IgD-negative memory B cell (primary cell): ENCODE measurements around the gene HBG2. TPM values are rescaled to one million over a fixed set of nuclear protein-coding genes. Genes with fewer than 3 reads are reported as not detected.

Source experiments
- H3K27ac Mint-ChIP-seq, 3 donors: one replicate each; pipeline ENCODE4 v1.8.0; 2020 to 2022; ENCODE audit warnings: mild to moderate bottlenecking in 3 of 3, mixed read lengths in 3 of 3, moderate library complexity in 1 of 3
- H3K27me3 Mint-ChIP-seq: one replicate; pipeline ENCODE4 v1.8.0; 2021; ENCODE audit warnings: mixed read lengths
- H3K36me3 Mint-ChIP-seq: one replicate; pipeline ENCODE4 v1.8.0; 2020; ENCODE audit warnings: mild to moderate bottlenecking, mixed read lengths
- H3K4me1 Mint-ChIP-seq, 3 donors: one replicate each; pipeline ENCODE4 v1.8.0; 2020 to 2022; ENCODE audit warnings: mixed read lengths in 3 of 3, mild to moderate bottlenecking in 1 of 3
- H3K4me3 Mint-ChIP-seq, 4 donors: one replicate each; pipeline ENCODE4 v1.8.0; 2020 to 2022; ENCODE audit warnings: mild to moderate bottlenecking in 4 of 4, mixed read lengths in 4 of 4, moderate library complexity in 3 of 4
- H3K9me3 Mint-ChIP-seq, 3 donors: one replicate each; pipeline ENCODE4 v1.8.0; 2020 to 2021; ENCODE audit warnings: mixed read lengths in 3 of 3, mild to moderate bottlenecking in 1 of 3
- polyA plus RNA-seq: library from polyadenylated mRNA; unstranded; fragments of 300-500 nt; fragmentation: Illumina TruSeq; gene quantifications from one replicate; pipeline ENCODE4 v1.2.3, GENCODE V29; 2021

Gene HBG2
- polyA plus RNA-seq, 1 donor from 2014 or later, result 1.0 TPM

DNA sequence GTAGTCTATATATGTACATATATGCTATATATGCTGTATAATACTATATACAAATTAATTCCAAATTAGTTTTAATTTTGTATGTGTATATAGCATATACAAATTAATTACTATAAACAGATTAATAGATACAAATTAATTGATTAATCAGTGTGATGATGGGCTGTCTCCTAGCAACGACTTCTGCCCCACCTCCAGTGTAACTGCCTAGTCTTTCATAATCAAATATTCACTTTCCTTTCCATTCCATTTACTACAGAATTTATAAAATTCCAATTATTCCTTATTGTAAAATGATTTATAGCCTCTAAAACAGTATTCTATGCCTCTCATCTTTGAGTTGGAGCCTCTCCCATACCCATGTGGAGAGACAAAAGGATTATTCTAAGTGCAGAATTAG lies 21.3 kb downstream of the HBG2 start:
- no peak overlapping the region for H3K27ac Mint-ChIP-seq
- H3K4me1 Mint-ChIP-seq, result peaks cover 0 to 4% (median 0%) of the 10 kb centered on the region in 3 donors
- H3K4me3 Mint-ChIP-seq, result no peak overlapping the region
- H3K9me3 Mint-ChIP-seq, result no peaks in the 10 kb centered on the region
- peaks cover 3% of the 10 kb centered on the region for H3K27me3 Mint-ChIP-seq
- H3K36me3 Mint-ChIP-seq, result no peaks in the 10 kb centered on the region

- Mint-ChIP-seq H3K4me3 (no peak overlapping the region), H3K36me3 (no peaks in the 10 kb centered on the region), H3K27ac (no peak overlapping the region), H3K27me3 (peaks cover 3% of the 10 kb centered on the region), H3K4me1 (peaks cover 0 to 4% (median 0%) of the 10 kb centered on the region in 3 donors), H3K9me3 (no peaks in the 10 kb centered on the region)
These were observed 21.8 kb downstream of the HBG2 start for GRCh38 chr11:5232821-5233220.

DNA sequence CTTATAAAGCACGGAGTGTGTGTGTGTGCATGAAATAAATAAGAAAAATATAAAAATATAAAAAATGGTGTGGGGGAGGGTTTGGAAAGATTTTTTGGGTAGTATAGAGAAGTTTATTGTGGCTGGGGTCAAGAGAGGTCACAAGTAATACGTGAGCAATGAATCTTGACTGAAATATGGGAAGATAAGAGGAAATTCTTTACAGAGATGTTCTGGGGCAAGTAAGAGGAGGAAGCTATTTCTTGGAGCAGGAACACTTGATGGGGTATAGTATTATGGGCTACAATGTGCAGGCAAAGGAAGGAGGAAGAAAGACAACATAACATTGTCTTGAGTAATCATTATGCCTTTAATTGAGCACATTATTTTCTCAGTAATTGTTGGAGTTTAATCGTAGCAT lies 22.4 kb downstream of the HBG2 start:
- no peaks in the 10 kb centered on the region for H3K36me3 Mint-ChIP-seq
- no peak overlapping the region for H3K4me3 Mint-ChIP-seq
- no peaks in the 10 kb centered on the region for H3K9me3 Mint-ChIP-seq
- peaks cover 3% of the 10 kb centered on the region for H3K27me3 Mint-ChIP-seq
- no peak overlapping the region for H3K27ac Mint-ChIP-seq
- H3K4me1 Mint-ChIP-seq, result peaks cover 0 to 4% (median 0%) of the 10 kb centered on the region in 3 donors

DNA sequence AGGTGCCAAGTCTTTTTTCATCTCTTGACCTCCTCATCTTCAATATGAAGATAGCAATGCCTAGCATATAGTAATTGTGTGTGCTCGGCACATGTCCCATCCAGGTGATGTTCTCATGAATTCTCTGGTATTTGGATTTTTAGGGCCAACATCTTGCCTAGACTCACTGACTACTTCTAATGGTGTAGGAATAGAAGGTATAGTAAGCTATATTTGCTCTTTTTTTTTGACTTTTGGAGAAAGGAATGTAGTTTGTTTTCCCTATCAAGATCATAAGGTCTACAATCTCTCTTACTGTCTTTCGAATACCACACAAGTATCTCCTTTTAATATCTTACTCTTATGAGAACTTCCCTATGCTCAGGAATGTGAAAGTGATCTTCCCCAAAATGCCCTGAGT lies 23.5 kb downstream of the HBG2 start:
- Mint-ChIP-seq H3K27me3 (peaks cover 2% of the 10 kb centered on the region), H3K4me1 (peaks cover 0 to 4% (median 0%) of the 10 kb centered on the region in 3 donors), H3K36me3 (no peaks in the 10 kb centered on the region), H3K27ac (no peak overlapping the region), H3K4me3 (no peak overlapping the region), H3K9me3 (no peaks in the 10 kb centered on the region)

DNA sequence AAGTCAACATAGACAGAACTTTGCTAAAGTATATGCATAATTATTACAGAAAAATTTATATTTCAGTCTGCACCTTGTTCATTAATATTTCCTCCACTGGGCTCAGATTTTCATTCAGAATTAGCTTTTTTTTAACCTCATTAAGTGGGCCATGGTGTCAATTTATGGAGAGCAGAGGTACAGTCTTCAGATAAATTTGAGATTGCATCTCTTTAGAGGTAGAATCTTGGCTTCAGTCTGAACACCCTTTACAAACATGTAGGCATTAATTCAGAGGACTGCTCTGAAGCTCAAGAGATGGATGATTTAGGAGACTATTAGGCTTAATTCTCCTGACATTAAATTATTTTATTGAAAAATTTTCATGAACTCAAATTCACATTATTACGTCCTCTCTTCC lies 24.3 kb downstream of the HBG2 start:
- H3K27ac Mint-ChIP-seq, result no peak overlapping the region
- peaks cover 2% of the 10 kb centered on the region for H3K27me3 Mint-ChIP-seq
- no peaks in the 10 kb centered on the region for H3K36me3 Mint-ChIP-seq
- H3K4me3 Mint-ChIP-seq, result no peak overlapping the region
- no peaks in the 10 kb centered on the region for H3K9me3 Mint-ChIP-seq
- peaks cover 0 to 4% (median 0%) of the 10 kb centered on the region in 3 donors for H3K4me1 Mint-ChIP-seq

- Mint-ChIP-seq H3K27me3 (peaks cover 2% of the 10 kb centered on the region), H3K4me3 (no peak overlapping the region), H3K9me3 (no peaks in the 10 kb centered on the region), H3K27ac (no peak overlapping the region), H3K4me1 (peaks cover 0 to 4% (median 0%) of the 10 kb centered on the region in 3 donors), H3K36me3 (no peaks in the 10 kb centered on the region)
These were observed 24.8 kb downstream of the HBG2 start for GRCh38 chr11:5229796-5230195.

- H3K27me3 Mint-ChIP-seq, result no peaks in the 10 kb centered on the region
- no peak overlapping the region for H3K27ac Mint-ChIP-seq
- H3K9me3 Mint-ChIP-seq, result no peaks in the 10 kb centered on the region
- H3K4me3 Mint-ChIP-seq, result no peak overlapping the region
- no peaks in the 10 kb centered on the region for H3K36me3 Mint-ChIP-seq
- peaks cover 0 to under 1% (median 0%) of the 10 kb centered on the region in 3 donors for H3K4me1 Mint-ChIP-seq
These were observed 25.2 kb downstream of the HBG2 start for GRCh38 chr11:5229356-5229755.

DNA sequence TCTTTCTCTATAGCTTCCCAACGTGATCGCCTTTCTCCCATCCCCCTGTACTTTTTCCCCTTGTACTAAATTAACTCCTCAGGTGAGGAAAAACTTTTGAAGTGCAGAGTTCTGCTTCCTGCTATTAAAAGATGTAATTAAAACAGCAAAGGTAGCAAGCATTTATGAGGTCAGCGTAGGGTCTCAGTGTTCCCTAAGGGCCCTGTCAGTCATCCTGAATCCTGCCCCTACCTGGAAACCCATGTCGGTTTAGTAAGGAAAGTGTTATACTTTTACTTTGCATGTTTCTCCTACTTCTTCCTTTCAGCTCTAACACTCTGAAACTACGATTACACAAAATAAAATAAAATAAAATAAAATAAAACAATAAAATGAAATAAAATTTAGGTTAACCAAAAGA lies 26.5 kb downstream of the HBG2 start:
- no peaks in the 10 kb centered on the region for H3K36me3 Mint-ChIP-seq
- no peaks in the 10 kb centered on the region for H3K4me1 Mint-ChIP-seq
- peaks cover 2% of the 10 kb centered on the region for H3K27me3 Mint-ChIP-seq
- H3K4me3 Mint-ChIP-seq, result no peak overlapping the region
- H3K27ac Mint-ChIP-seq, result no peak overlapping the region
- no peaks in the 10 kb centered on the region for H3K9me3 Mint-ChIP-seq

- H3K4me1 Mint-ChIP-seq, result no peaks in the 10 kb centered on the region
- no peak overlapping the region for H3K27ac Mint-ChIP-seq
- H3K4me3 Mint-ChIP-seq, result no peak overlapping the region
These were observed 26.9 kb downstream of the HBG2 start for GRCh38 chr11:5227681-5228080.

DNA sequence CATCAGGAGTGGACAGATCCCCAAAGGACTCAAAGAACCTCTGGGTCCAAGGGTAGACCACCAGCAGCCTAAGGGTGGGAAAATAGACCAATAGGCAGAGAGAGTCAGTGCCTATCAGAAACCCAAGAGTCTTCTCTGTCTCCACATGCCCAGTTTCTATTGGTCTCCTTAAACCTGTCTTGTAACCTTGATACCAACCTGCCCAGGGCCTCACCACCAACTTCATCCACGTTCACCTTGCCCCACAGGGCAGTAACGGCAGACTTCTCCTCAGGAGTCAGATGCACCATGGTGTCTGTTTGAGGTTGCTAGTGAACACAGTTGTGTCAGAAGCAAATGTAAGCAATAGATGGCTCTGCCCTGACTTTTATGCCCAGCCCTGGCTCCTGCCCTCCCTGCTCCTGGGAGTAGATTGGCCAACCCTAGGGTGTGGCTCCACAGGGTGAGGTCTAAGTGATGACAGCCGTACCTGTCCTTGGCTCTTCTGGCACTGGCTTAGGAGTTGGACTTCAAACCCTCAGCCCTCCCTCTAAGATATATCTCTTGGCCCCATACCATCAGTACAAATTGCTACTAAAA lies 27.8 kb downstream of the HBG2 start, which contains the start of gene HBB:
TSS of gene HBB (minus strand) at position 340 of the 579 bp plus-strand sequence. CDS start at position 290, 50 bp downstream.
- Mint-ChIP-seq H3K9me3 (no peaks in the 10 kb centered on the region), H3K4me3 (no peak within 1 kb of the TSS), H3K36me3 (no peaks in the 10 kb centered on the region), H3K27ac (no peak within 1 kb of the TSS), H3K4me1 (no peaks in the 10 kb centered on the region), H3K27me3 (peaks cover 2% of the 10 kb centered on the region)

More at GRCh38 chr11:5227681-5228080, 26.9 kb downstream of the HBG2 start:
- peaks cover 2% of the 10 kb centered on the region for H3K27me3 Mint-ChIP-seq
- H3K9me3 Mint-ChIP-seq, result no peaks in the 10 kb centered on the region
- no peaks in the 10 kb centered on the region for H3K36me3 Mint-ChIP-seq

- Mint-ChIP-seq H3K9me3 (no peaks in the 10 kb centered on the region), H3K4me3 (no peak overlapping the region), H3K27me3 (peaks cover 2% of the 10 kb centered on the region), H3K4me1 (no peaks in the 10 kb centered on the region), H3K36me3 (no peaks in the 10 kb centered on the region), H3K27ac (no peak overlapping the region)
These were observed 29.1 kb downstream of the HBG2 start for GRCh38 chr11:5225480-5225871.

GRCh38 chr11:5224538-5225479 lies 29.8 kb downstream of the HBG2 start:
- Mint-ChIP-seq H3K4me1 (no peaks in the 10 kb centered on the region), H3K36me3 (no peaks in the 10 kb centered on the region), H3K27me3 (peaks cover 2% of the 10 kb centered on the region), H3K27ac (no peak overlapping the region), H3K4me3 (no peak overlapping the region), H3K9me3 (no peaks in the 10 kb centered on the region)

- no peaks in the 10 kb centered on the region for H3K4me1 Mint-ChIP-seq
- H3K9me3 Mint-ChIP-seq, result no peaks in the 10 kb centered on the region
- peaks cover 2% of the 10 kb centered on the region for H3K27me3 Mint-ChIP-seq
- no peak overlapping the region for H3K4me3 Mint-ChIP-seq
- no peak overlapping the region for H3K27ac Mint-ChIP-seq
- no peaks in the 10 kb centered on the region for H3K36me3 Mint-ChIP-seq
These were observed 30.9 kb downstream of the HBG2 start for GRCh38 chr11:5223686-5224085.

DNA sequence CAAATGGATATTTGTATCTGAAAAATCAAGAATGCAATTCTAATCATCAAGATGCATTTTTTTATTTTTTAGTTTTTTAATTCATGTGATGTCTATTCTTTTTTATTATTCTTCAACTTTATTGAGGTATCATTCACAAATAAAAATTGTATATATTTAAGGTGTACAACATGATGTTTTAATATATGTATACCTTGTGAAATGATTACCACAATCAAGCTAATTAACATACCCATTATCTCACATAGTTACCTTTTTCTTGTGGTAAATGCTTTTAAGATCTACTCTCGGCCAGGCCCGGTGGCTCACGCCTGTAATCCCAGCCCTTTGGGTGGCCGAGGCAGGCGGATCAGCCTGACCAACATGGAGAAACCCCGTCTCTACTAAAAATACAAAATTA lies 31.4 kb downstream of the HBG2 start:
- Mint-ChIP-seq H3K9me3 (no peaks in the 10 kb centered on the region), H3K4me3 (no peak overlapping the region), H3K36me3 (no peaks in the 10 kb centered on the region), H3K4me1 (no peaks in the 10 kb centered on the region), H3K27ac (no peak overlapping the region), H3K27me3 (peaks cover 2% of the 10 kb centered on the region)

DNA sequence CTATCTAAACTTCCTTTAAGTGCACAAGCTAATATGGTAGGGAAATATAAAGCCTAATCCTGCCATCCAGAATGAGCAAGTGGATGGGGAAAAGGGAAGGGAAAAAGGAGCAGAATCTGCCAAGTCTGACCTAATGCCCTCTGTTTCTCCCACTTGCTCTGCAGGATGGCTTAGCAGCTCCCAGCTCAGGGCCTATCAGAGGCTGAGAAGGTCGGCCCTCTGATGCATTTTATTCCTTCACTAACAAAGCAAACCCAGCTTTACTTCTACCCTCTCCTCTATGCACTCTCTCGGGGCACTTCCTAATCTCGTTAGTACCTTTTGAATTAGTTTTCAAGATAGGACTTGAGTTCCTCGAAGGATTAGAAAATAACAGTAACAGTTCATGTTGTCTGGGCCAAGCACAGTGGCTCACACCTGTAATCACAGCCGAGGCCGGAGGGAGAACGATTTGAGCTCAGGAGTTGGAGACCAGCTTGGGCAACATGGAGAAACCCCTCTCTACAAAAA lies 44.1 kb downstream of the HBG2 start:
- Mint-ChIP-seq H3K9me3 (peaks cover 0 to 9% (median 3%) of the 10 kb centered on the region in 3 donors), H3K27ac (no peak overlapping the region), H3K27me3 (no peaks in the 10 kb centered on the region), H3K36me3 (peaks cover 1% of the 10 kb centered on the region), H3K4me3 (no peak overlapping the region), H3K4me1 (no peaks in the 10 kb centered on the region)
